B cell (primary cell): Measurements from ENCODE around the gene ZNF277. TPM values are rescaled to one million over a fixed set of nuclear protein-coding genes. Genes with fewer than 3 reads are reported as not detected.

Experiments
- ATAC-seq: fragments of 200-7000 bp; cut with Tn5 transposase; one replicate; pipeline ENCODE4 v1.10.0; 2021; ENCODE audit warnings: low read depth, mild to moderate bottlenecking, moderate number of reproducible peaks, moderate library complexity
- CTCF ChIA-PET: fragments of 350-600 bp; sonication (Branson Sonifier 250); formaldehyde crosslinking; loops from one replicate; lab custom pipeline; 2021; ENCODE audit warnings: antibody characterized with exemption, inconsistent platforms; lab: Charles Lee
- POLR2A ChIA-PET: fragments of 350-600 bp; sonication (Branson Sonifier 250); formaldehyde crosslinking; loops from one replicate; lab custom pipeline; 2021; ENCODE audit warnings: antibody characterized with exemption; lab: Charles Lee
- DNase-seq: peaks from one replicate; pipeline ENCODE4 v3.0.0; 2013
- H2AFZ ChIP-seq: 2 replicates; pipeline ENCODE4 v1.6.1; 2012; ENCODE audit warnings: mild to moderate bottlenecking, low read depth, low read length; ENCODE audit not compliant: insufficient read depth, poor library complexity, severe bottlenecking
- H3K27ac ChIP-seq, 2 donors: 1 replicate in 1 of 2; 2 replicates in 1 of 2; pipeline ENCODE4 v1.5.1; 2012 to 2013; ENCODE audit warnings: low read length in 2 of 2, mild to moderate bottlenecking in 2 of 2, moderate library complexity in 1 of 2
- H3K27me3 ChIP-seq, 4 experiments: fragments of 200-600 bp in 1 of 4; sonication (generic) in 1 of 4; replicated peaks in 1 of 4; 1 replicate in 2 of 4; 2 replicates in 2 of 4; pipeline versions ENCODE4 v1.6.1 to v1.7.0; 2013 to 2016; ENCODE audit warnings: low read length in 3 of 4, mild to moderate bottlenecking in 2 of 4, mixed read lengths in 1 of 4, moderate library complexity in 1 of 4; ENCODE audit not compliant: insufficient read depth in 4 of 4, control insufficient read depth in 3 of 4; ENCODE audit errors: control extremely low read depth in 1 of 4
- H3K36me3 ChIP-seq, 2 experiments: replicated peaks in 1 of 2; 1 replicate in 1 of 2; 2 replicates in 1 of 2; pipeline versions ENCODE4 v1.6.1 to v1.7.1; 2013; ENCODE audit warnings: low read length in 1 of 2; ENCODE audit not compliant: insufficient read depth in 2 of 2, control insufficient read depth in 1 of 2; ENCODE audit errors: control extremely low read depth in 1 of 2, extremely low read depth in 1 of 2
- H3K4me1 ChIP-seq, 2 donors: fragments of 200-600 bp in 1 of 2; sonication (generic) in 1 of 2; 1 replicate in 1 of 2; 2 replicates in 1 of 2; pipeline versions ENCODE4 v1.5.1 to v1.6.1; 2013 to 2017; ENCODE audit warnings: low read length in 2 of 2; ENCODE audit not compliant: control insufficient read depth in 2 of 2, insufficient read depth in 2 of 2
- H3K4me2 ChIP-seq: replicated peaks from 2 replicates; pipeline ENCODE3; 2012; ENCODE audit warnings: mild to moderate bottlenecking, low read depth, low read length; ENCODE audit not compliant: poor library complexity, severe bottlenecking
- H3K4me3 ChIP-seq, 5 experiments: fragments of 200-600 bp in 1 of 5; sonication (generic) in 1 of 5; 1 replicate in 3 of 5; 2 replicates in 2 of 5; pipeline versions ENCODE4 v1.5.1 to v1.7.0; 2011 to 2016; ENCODE audit warnings: low read length in 4 of 5, mild to moderate bottlenecking in 4 of 5, low read depth in 2 of 5, control low read depth in 1 of 5, moderate library complexity in 1 of 5; ENCODE audit not compliant: insufficient read depth in 1 of 5; ENCODE audit errors: control extremely low read depth in 1 of 5, extremely low read depth in 1 of 5
- H3K79me2 ChIP-seq: fragments of 200-600 bp; sonication (generic); one replicate; pipeline ENCODE4 v1.6.0; 2016; ENCODE audit warnings: low read length; ENCODE audit not compliant: control insufficient read depth, insufficient read depth
- H3K9ac ChIP-seq: fragments of 200-600 bp; sonication (generic); 2 replicates; pipeline ENCODE4 v1.6.1; 2017; ENCODE audit warnings: mild to moderate bottlenecking, low read length, moderate library complexity
- H3K9me3 ChIP-seq, 3 donors: one replicate each; pipeline versions ENCODE4 v1.6.1 to v1.7.1; 2013; ENCODE audit warnings: low read length in 2 of 3; ENCODE audit not compliant: control insufficient read depth in 2 of 3, insufficient read depth in 1 of 3; ENCODE audit errors: control extremely low read depth in 1 of 3
- H4K20me1 ChIP-seq: 2 replicates; pipeline ENCODE4 v1.6.0; 2012; ENCODE audit warnings: mild to moderate bottlenecking, low read length; ENCODE audit not compliant: insufficient read depth, control insufficient read depth, poor library complexity, severe bottlenecking
- H3K27ac Mint-ChIP-seq: one replicate; pipeline ENCODE4 v1.8.0; 2021; ENCODE audit warnings: mixed read lengths
- H3K27me3 Mint-ChIP-seq: one replicate; pipeline ENCODE4 v1.8.0; 2021; ENCODE audit warnings: mixed read lengths
- H3K4me1 Mint-ChIP-seq: one replicate; pipeline ENCODE4 v1.8.0; 2021; ENCODE audit warnings: mixed read lengths
- H3K4me3 Mint-ChIP-seq: one replicate; pipeline ENCODE4 v1.8.0; 2021; ENCODE audit warnings: mixed read lengths
- H3K9me3 Mint-ChIP-seq: one replicate; pipeline ENCODE4 v1.8.0; 2022; ENCODE audit warnings: mixed read lengths; ENCODE audit not compliant: insufficient read depth
- EZH2 ChIP-seq: IDR thresholded peaks from 2 replicates; pipeline ENCODE4 v1.6.1; 2012; ENCODE audit warnings: borderline replicate concordance, low read depth, mild to moderate bottlenecking, moderate library complexity, low read length; ENCODE audit not compliant: insufficient read depth, poor library complexity, severe bottlenecking
- WGBS: methylation state at CpG from one replicate; pipeline ENCODE4 v1.1.5; 2013; ENCODE audit warnings: missing lambda C conversion rate; ENCODE audit not compliant: insufficient coverage; 5-methylcytosine and 5-hydroxymethylcytosine counted together
- intact Hi-C: fragments of 100-400 bp; cut with micrococcal nuclease; formaldehyde crosslinking; loops from one replicate; pipeline ENCODE4 v1.10.0; 2022
- polyA plus RNA-seq: library from polyadenylated mRNA; depleted of rRNA; stranded (reverse); fragments of >200 nt; gene quantifications from 2 replicates; pipeline ENCODE4 v1.2.3, GENCODE V29; 2012
- total RNA-seq, 2 donors: library from RNA; stranded (reverse); fragments of 120-200 nt in 1 of 2; gene quantifications; 1 replicate in 1 of 2; 2 replicates in 1 of 2; pipeline versions ENCODE4 v1.2.3 to v1.2.4, GENCODE V29; 2013 to 2022
- TF ChIP-seq, protein P1 (sequence below): fragments of 200-600 bp; IDR thresholded peaks from one replicate; pipeline ENCODE4 v1.8.0; 2022; ENCODE audit warnings: antibody characterized with exemption, mild to moderate bottlenecking

ZNF277 gene
- total and polyA plus RNA-seq, 2 donors (not counting 1 experiment from before 2014, with no cell fraction given): 9.5 to 18.6 TPM

DNA sequence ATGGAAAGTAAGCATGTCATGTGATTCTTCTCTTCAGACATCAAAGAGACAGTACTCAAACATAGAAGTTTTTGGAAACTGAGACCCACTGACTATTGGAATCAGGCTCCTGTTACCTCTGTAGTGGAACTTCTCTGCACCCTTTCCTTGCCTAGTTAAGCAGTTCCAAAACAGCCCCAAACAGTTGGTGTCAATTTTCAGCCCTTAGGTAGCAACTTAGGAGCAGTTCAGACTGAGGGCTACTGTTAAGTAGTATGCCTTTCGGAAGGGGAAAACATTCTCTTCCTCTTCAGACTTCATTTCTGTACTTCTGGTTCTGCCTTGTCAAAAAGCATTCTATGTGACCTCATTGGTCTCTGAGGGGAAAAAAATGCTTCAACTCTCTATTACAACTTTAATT is 85.7 kb downstream of the ZNF277 start:
- Histone ChIP-seq H4K20me1 (no peaks in the 10 kb centered on the region), H3K27ac (no peak overlapping the region), H2AFZ (no peak overlapping the region), H3K9me3 (no peaks in the 10 kb centered on the region), H3K4me2 (no peak overlapping the region), H3K4me1 (no peaks in the 10 kb centered on the region), H3K4me3 (no peak overlapping the region), H3K36me3 (peaks cover 6 to 12% of the 10 kb centered on the region in 2 experiments), H3K27me3 (no peaks in the 10 kb centered on the region), H3K79me2 (no peaks in the 10 kb centered on the region), H3K9ac (no peak overlapping the region)
- CTCF ChIA-PET: no interaction called here
- Mint-ChIP-seq H3K27ac (no peak overlapping the region), H3K4me1 (no peaks in the 10 kb centered on the region), H3K4me3 (no peak overlapping the region), H3K27me3 (no peaks in the 10 kb centered on the region), H3K9me3 (no peaks in the 10 kb centered on the region)
- POLR2A ChIA-PET: no interaction called here
- intact Hi-C loops: no loop called here
- no peak for ATAC-seq
- TF ChIP-seq, protein P1, sequence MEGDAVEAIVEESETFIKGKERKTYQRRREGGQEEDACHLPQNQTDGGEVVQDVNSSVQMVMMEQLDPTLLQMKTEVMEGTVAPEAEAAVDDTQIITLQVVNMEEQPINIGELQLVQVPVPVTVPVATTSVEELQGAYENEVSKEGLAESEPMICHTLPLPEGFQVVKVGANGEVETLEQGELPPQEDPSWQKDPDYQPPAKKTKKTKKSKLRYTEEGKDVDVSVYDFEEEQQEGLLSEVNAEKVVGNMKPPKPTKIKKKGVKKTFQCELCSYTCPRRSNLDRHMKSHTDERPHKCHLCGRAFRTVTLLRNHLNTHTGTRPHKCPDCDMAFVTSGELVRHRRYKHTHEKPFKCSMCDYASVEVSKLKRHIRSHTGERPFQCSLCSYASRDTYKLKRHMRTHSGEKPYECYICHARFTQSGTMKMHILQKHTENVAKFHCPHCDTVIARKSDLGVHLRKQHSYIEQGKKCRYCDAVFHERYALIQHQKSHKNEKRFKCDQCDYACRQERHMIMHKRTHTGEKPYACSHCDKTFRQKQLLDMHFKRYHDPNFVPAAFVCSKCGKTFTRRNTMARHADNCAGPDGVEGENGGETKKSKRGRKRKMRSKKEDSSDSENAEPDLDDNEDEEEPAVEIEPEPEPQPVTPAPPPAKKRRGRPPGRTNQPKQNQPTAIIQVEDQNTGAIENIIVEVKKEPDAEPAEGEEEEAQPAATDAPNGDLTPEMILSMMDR: no peak
- no peak for TF ChIP-seq EZH2
- no CpG with 5 or more reads among the region's 1 CpG for WGBS
- DNase-seq: no peak

DNA sequence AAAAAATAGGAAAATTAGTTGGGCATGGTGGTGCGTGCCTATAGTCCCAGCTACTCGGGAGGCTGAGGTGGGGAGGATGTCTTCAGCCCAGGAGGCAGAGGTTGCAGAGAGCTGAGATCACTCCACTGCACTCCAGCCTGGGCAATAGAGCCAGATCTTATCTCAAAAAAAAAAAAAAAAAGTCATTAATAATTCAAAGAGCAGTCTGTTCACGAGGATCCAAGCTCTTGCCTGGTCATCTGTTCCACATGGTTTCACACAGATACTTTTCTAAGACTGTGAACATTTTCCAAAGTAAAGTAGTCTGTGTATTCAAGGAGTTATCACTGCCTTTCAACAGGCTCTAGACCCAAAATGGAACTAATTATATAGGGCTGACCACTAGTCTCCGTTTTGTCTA is 86.9 kb downstream of the ZNF277 start:
- Mint-ChIP-seq H3K4me3 (no peak overlapping the region), H3K4me1 (no peaks in the 10 kb centered on the region), H3K27me3 (no peaks in the 10 kb centered on the region), H3K9me3 (no peaks in the 10 kb centered on the region), H3K27ac (no peak overlapping the region)
- Histone ChIP-seq H3K4me1 (no peaks in the 10 kb centered on the region), H4K20me1 (no peaks in the 10 kb centered on the region), H3K79me2 (no peaks in the 10 kb centered on the region), H3K9me3 (no peaks in the 10 kb centered on the region), H3K9ac (no peak overlapping the region), H3K4me3 (no peak overlapping the region), H3K4me2 (no peak overlapping the region), H3K36me3 (peaks cover 6 to 8% of the 10 kb centered on the region in 2 experiments), H2AFZ (no peak overlapping the region), H3K27me3 (no peaks in the 10 kb centered on the region), H3K27ac (no peak overlapping the region)
- DNase-seq: no peak
- ChIA-PET CTCF (no interaction called here), POLR2A (no interaction called here)
- WGBS: no CpG with 5 or more reads among the region's 4 CpGs
- intact Hi-C loops: no loop called here
- ATAC-seq: no peak
- TF ChIP-seq, protein P1: no peak
- no peak for TF ChIP-seq EZH2
